OCI-LY1 (cell line): ENCODE results near the gene RALGPS1.

ENCODE experiments used
- H2AFZ ChIP-seq: fragments of 200-600 bp; sonication (generic), shearing (Covaris generic); 2 replicates; pipeline ENCODE4 v1.6.0; 2014; ENCODE audit warnings: antibody characterized with exemption, mild to moderate bottlenecking, low read length
- H3F3A ChIP-seq: fragments of 200-600 bp; sonication (generic), shearing (Covaris generic); 2 replicates; pipeline ENCODE4 v1.6.0; 2014; ENCODE audit warnings: mild to moderate bottlenecking, antibody characterized with exemption, low read length, moderate library complexity; ENCODE audit not compliant: insufficient read depth
- H3K27ac ChIP-seq: fragments of 200-600 bp; sonication (generic); 2 replicates; pipeline ENCODE4 v1.5.1; 2014; ENCODE audit warnings: low read length, mixed run types, mild to moderate bottlenecking, low read depth; ENCODE audit not compliant: poor library complexity, severe bottlenecking
- H3K27me3 ChIP-seq: fragments of 200-600 bp; sonication (generic); 2 replicates; pipeline ENCODE4 v1.6.0; 2014; ENCODE audit warnings: antibody characterized with exemption, mild to moderate bottlenecking, low read length, moderate library complexity; ENCODE audit not compliant: insufficient read depth
- H3K36me3 ChIP-seq: fragments of 200-600 bp; sonication (generic); 2 replicates; pipeline ENCODE4 v1.6.1; 2014; ENCODE audit warnings: mild to moderate bottlenecking, antibody characterized with exemption, low read length, moderate library complexity, mixed read lengths; ENCODE audit not compliant: insufficient read depth
- H3K4me1 ChIP-seq: fragments of 200-600 bp; sonication (generic); 2 replicates; pipeline ENCODE4 v1.5.1; 2014; ENCODE audit warnings: mild to moderate bottlenecking, low read length, moderate library complexity; ENCODE audit not compliant: insufficient read depth, severe bottlenecking
- H3K4me2 ChIP-seq: fragments of 200-600 bp; sonication (generic), shearing (Covaris generic); 2 replicates; pipeline ENCODE4 v1.6.1; 2014; ENCODE audit warnings: low read length
- H3K4me3 ChIP-seq: fragments of 200-600 bp; sonication (generic); 2 replicates; pipeline ENCODE4 v1.5.1; 2014; ENCODE audit warnings: low read length, low read depth, mild to moderate bottlenecking, mixed read lengths; ENCODE audit not compliant: poor library complexity, severe bottlenecking
- H3K79me2 ChIP-seq: fragments of 200-600 bp; shearing (Covaris generic); 2 replicates; pipeline ENCODE4 v1.6.1; 2016; ENCODE audit warnings: mixed run types, low read length, mixed read lengths; ENCODE audit not compliant: insufficient read depth
- H3K9ac ChIP-seq: fragments of 200-600 bp; sonication (generic), shearing (Covaris generic); 2 replicates; pipeline ENCODE4 v1.6.1; 2014; ENCODE audit warnings: mild to moderate bottlenecking, low read length, mixed read lengths
- H3K9me2 ChIP-seq: fragments of 200-600 bp; sonication (generic), shearing (Covaris generic); 2 replicates; pipeline ENCODE4 v1.6.1; 2014; ENCODE audit warnings: low read depth, mild to moderate bottlenecking, low read length, mixed read lengths
- H3K9me3 ChIP-seq: fragments of 200-600 bp; shearing (Covaris generic); 2 replicates; pipeline ENCODE4 v1.6.1; 2014; ENCODE audit warnings: low read length, mixed read lengths
- H4K20me1 ChIP-seq: fragments of 200-600 bp; sonication (generic), shearing (Covaris generic); 2 replicates; pipeline ENCODE4 v1.6.0; 2016; ENCODE audit warnings: mild to moderate bottlenecking, low read length; ENCODE audit not compliant: insufficient read depth
- CTCF ChIP-seq: fragments of 200-600 bp; sonication (generic), shearing (Covaris generic); IDR thresholded peaks from 2 replicates; pipeline ENCODE4 v1.5.1; 2017; ENCODE audit warnings: mild to moderate bottlenecking, antibody characterized with exemption, low read length, moderate library complexity, mixed read lengths
- EZH2 ChIP-seq: fragments of 200-600 bp; sonication (generic), shearing (Covaris generic); IDR thresholded peaks from 2 replicates; pipeline ENCODE4 v1.8.0; 2017; ENCODE audit warnings: borderline replicate concordance, mixed run types, mild to moderate bottlenecking, antibody characterized with exemption, low read length, moderate library complexity, mixed read lengths

The RALGPS1 gene

GRCh38 chr9:127192744-127193143 lies 278.2 kb downstream of the RALGPS1 start:
- TF ChIP-seq EZH2 (no peak), CTCF (no peak)
- Histone ChIP-seq H3K9ac (no peak overlapping the region), H3K79me2 (no peaks in the 10 kb centered on the region), H3K4me2 (no peak overlapping the region), H3K4me1 (no peaks in the 10 kb centered on the region), H3K27me3 (no peaks in the 10 kb centered on the region), H4K20me1 (no peaks in the 10 kb centered on the region), H3K27ac (no peak overlapping the region), H3K4me3 (no peak overlapping the region), H3K9me2 (no peaks in the 10 kb centered on the region), H2AFZ (no peak overlapping the region), H3F3A (no peaks in the 10 kb centered on the region), H3K9me3 (no peaks in the 10 kb centered on the region), H3K36me3 (no peaks in the 10 kb centered on the region)

- H3K9me2 ChIP-seq, result no peaks in the 10 kb centered on the region
- H3F3A ChIP-seq, result no peaks in the 10 kb centered on the region
- no peaks in the 10 kb centered on the region for H3K36me3 ChIP-seq
- H2AFZ ChIP-seq, result no peak overlapping the region
- no peaks in the 10 kb centered on the region for H4K20me1 ChIP-seq
- H3K9me3 ChIP-seq, result no peaks in the 10 kb centered on the region
- H3K27ac ChIP-seq, result no peak overlapping the region
- TF ChIP-seq CTCF (no peak), EZH2 (no peak)
- H3K4me1 ChIP-seq, result no peaks in the 10 kb centered on the region
- no peaks in the 10 kb centered on the region for H3K27me3 ChIP-seq
- H3K79me2 ChIP-seq, result no peaks in the 10 kb centered on the region
- H3K9ac ChIP-seq, result no peak overlapping the region
- no peak overlapping the region for H3K4me3 ChIP-seq
- H3K4me2 ChIP-seq, result no peak overlapping the region
These were observed 278.9 kb downstream of the RALGPS1 start for GRCh38 chr9:127193483-127193882.

- H3K79me2 ChIP-seq, result no peaks in the 10 kb centered on the region
- TF ChIP-seq EZH2, result no peak
- TF ChIP-seq CTCF, result no peak
- no peaks in the 10 kb centered on the region for H3F3A ChIP-seq
- H4K20me1 ChIP-seq, result no peaks in the 10 kb centered on the region
- no peak overlapping the region for H3K27ac ChIP-seq
- H3K4me3 ChIP-seq, result no peak overlapping the region
- H3K36me3 ChIP-seq, result no peaks in the 10 kb centered on the region
- no peak overlapping the region for H3K9ac ChIP-seq
- no peaks in the 10 kb centered on the region for H3K27me3 ChIP-seq
- H3K9me3 ChIP-seq, result no peaks in the 10 kb centered on the region
- H3K9me2 ChIP-seq, result no peaks in the 10 kb centered on the region
- no peak overlapping the region for H3K4me2 ChIP-seq
- no peak overlapping the region for H2AFZ ChIP-seq
- H3K4me1 ChIP-seq, result no peaks in the 10 kb centered on the region
These were observed 280.5 kb downstream of the RALGPS1 start for GRCh38 chr9:127194881-127195713.
